DMS53 treated with DMSO at 0.1 percent for 48 hours (cell line): ENCODE data around the gene LSS.
"Not testable (repeated sequence)": the region's sequence is repeated elsewhere in the genome, so short reads cannot be mapped to it uniquely, and the experiment has no call there.

Experiments used
- DNase-seq: peaks from one replicate; lab custom pipeline; 2025; ENCODE audit not compliant: unreplicated experiment; lab: John Stamatoyannopoulos, UW

Gene LSS

DNA sequence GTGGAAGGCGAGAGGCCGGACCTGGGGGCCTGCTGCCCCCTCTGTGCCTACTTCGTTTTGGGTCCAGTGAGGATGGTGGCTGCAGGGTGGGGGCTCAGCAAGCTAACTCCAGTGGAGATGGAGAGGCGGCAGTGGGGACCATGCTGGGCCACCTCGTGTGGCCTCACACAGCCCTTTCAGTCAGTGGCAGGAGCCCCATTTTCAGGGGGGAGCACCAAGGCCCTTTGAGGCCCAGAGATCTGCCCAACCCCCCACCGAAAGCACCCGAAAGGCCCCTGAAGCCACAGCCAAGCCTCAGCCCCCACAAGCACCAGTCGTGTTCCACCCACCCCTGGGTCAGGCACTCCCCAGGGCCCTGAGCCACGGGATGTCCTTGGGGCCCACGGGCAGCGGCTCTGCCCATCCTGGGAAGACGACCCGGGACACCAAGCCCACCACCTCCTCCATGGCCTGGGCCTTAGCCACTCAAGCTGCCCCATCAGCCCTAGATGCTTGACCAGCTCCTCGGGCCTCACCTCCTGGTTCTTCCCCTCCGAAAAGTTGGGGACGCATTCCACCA is 73.5 kb downstream of the LSS start:
- no peak for DNase-seq

DNA sequence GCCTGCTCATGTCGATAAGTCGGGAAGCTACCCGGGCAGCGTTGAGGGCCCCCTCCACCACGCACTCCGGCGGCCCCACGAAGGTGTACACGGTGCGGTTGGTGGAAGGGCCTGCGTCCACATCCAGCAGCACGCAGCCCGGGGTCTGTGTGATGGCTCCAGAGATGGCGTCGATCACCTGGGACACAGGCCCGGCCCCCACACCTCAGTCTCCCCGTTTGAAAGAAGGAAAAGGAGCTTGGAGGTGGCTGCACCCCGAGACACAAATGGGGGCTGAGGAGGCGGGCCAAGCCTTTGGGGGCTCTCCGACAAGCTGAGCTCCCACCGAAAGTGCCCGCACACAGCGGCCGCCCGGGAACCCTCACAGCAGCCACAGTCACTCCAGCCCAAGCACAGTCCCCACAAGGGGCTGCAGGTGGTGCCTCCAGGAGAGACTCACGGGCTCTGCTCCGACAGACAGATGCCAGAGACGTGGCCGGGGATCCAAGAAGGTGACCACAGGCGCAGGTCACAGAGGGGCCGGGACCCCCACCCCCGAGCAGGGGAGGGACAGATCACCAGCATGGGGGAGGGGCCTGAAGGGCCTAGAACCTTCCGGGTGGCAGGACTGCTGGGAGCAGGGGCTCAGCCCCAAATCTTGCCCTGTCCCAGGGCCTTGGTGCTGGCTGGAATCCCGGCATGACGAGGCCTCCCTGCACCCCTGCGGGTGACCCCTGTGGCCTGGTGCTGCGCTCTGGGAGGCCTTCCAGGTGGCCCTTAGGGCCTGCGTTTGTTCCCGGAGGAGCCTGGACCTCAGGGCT is 74.2 kb downstream of the LSS start:
- DNase-seq, result no peak

DNA sequence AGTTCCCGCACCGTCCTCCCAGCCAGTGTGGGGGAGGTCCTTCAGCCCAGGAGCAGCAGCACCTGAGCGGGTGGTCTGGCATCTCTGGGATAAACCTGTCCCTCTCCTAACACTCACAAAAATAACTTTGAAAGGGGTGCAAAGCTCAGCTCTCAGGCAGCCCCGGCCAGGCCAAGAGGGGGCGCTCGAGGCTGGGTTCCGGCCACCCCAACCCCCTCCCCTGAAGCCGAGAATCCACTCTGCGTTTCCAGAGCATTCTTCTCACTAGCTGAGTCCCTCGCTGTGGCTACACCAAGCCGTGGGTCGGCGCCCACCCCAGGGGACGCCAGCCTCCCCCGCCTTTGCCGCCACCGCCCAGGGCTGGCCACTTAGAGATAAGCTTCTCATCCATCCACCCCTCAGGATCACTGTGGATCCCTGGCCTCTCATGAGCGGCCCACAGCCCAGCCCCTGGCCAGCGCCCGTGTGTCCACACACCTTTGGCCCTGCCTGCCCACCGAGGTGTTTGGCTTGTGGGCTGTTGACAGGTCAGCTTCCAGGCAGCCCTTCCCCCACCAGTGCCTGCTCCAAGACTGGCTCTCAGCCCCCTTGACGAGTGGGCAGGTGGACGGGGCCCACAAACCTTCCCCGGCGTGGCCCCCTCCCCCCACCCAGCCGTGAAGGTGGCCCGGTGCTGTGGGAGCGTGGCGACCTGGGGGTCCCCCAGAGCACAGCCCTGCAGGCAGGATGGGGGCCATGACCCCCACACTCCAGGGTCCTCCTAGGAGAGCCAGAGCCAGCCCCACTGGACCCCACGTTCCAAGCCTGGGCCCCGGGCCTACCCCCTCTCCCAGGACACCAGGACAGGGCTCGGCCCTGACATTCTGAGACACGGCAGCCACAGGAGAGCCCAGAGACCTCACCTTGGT is 75.1 kb downstream of the LSS start:
- peak; percentile 12 for DNase-seq

DNA sequence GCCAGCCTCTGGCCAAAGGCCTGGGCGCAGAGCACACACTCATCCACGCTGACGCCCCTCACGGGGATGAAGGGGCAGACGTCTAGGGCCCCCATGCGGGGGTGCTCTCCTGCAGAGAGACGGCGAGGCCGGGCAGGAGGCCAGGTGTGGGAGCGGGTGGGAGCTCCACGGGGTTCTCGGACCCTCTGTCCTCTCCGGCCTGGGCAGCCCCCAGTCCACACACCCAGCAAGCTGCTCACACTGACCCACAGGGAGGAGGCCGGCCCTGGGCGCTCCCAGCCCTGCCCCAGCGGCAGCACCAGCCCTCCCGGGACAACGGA is 75.7 kb downstream of the LSS start:
- no peak for DNase-seq

DNA sequence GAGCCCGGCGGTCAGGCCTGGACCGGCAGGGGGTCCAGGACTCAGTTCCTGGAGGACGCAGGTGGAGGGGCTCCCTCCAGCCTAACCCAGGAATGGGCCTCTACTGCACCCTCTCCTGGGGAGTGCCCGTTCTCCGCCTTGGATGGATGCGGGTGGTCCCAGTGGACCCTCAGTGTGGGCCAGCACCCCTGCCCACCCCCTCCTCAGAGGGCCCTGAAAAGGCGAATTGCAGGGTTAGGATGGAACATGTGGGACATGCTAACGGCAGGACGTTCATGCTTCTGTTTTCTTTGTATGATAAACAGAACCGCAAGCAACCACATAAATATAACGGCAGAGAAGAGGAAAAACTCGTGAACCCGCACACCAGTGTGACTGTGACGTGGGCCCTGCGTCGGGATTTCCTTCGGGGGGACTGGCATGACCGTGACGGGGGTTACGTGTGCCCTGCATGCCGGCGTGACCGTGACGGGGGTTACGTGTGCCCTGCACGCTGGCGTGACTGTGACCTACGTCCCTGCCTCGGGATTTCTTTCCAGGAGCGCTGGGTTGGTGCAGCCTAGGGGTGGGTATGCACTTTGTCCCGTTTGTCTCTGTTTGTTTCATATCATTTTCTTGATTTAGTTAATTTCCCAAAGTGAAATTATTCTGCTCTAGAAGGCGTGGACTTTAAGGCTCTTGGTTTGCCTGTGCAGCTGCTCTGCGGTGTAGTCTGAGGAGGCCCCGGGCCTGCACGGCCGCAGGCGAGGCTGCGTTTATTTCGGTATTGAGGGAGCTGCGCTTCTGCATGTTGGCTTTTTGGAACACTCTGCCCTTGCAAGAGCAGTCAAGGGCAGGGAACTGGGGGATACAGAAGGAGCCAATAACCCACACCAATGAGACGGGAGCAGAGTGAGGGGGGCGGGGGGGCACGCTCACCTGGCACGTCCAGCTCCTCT is 76.3 kb downstream of the LSS start:
- DNase-seq, result no peak

GRCh38 chr21:46151261-46151988 is 77.1 kb downstream of the LSS start:
- DNase-seq, result no peak

DNA sequence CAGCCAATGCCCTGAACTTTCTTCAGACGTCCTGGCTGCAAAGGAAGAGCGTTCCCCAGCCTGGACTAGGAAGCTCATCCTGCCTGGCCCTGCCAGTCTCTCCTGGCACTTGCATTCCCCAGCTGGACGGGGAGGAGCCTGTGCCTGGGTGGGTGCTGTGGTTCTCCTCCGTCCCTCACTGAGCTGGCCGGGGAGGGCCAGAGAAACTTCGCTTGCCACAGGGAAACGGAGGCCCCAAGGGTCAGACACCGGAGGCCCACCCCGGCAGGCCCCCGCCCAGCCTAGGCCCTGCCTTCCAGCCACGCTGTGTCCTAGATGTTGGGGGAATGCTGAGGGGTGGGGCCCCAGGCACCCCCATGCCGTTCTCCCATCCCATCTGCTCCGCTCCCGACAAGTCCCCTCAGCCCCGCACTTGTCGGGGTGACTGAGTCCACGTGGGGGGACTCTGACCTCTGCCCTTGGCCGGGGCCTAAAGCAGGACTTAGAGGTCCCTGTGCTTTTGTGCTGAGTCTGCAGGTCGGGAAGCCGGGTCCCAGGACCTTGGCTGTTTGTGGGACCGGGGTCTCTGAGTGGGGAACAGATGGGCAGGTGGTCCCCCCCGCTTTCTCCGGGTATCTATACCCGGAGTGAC is 78.0 kb downstream of the LSS start:
- DNase-seq, result no peak

DNA sequence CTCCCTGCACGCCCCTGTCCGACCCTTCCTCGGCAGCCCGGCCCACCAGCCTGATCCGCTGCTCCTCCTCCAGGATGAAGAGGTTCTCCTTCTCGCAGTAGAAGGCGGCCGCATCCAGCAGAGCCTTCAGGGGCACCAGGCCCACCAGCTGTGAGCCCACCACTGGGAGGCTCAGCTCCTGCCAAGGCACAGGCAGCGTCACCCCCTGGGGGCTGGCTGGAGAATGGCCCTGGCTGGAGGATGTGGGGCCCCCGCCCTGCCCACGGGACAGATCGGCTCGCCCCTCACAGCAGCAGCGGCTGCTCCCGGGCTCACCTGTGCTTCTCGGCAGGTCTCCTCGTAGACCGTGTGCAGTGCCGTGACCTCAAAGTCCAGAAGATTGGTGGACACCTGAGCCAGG is 78.5 kb downstream of the LSS start:
- DNase-seq, result no peak

DNA sequence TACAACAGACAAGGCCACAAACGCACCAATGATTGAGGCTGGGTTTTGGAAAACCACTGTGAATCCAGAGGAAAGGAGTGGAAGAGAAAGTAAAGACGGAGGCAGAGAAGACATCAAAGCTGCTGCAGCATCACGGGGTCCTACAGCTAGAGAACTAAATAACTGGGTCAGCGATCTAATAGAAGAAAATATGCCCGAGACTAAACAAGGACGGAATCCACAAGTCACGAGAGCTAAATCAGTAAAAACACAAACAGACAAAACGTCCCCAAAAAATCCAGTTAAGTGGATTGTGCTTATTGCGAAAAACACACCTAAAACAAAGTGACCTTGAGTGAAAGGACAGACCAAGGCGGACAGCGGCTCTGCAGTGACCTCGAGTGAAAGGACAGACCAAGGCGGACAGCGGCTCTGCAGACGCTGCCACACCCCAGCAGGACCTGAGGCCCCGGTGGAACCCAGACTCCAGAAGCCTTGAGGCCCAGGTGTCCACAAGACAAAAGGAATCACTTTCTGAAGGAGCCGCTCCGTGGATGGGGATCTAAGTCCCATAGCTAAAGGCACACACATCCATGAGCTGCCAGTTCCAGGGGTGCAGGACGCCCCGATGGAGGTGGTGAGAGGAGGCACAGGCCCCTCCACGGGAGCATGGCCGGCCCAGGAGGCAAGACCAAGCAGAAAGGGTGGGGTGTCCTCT is 79.2 kb downstream of the LSS start:
- no peak for DNase-seq

- no peak for DNase-seq
Measured at GRCh38 chr21:46148106-46148505, 80.5 kb downstream of the LSS start.

DNA sequence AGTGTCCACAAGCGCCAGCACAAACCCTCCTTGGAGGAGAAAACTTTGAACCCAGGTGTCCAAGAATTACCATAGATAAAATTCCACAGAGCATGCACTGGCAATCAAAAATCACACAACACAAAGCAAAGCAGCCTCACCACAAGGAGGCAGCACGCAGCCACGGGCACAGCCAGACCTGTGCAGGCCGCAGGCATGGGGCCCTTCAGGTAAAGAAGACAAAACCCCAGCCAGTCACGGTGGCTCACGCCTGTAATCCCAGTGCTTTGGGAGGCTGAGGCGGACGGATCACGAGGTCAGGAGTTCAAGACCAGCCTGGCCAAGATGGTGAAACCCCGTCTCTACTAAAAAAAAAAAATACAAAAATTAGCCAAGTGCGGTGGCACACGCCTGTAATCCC is 81.1 kb downstream of the LSS start:
- DNase-seq, result not testable (repeated sequence)

- no peak for DNase-seq
Measured at GRCh38 chr21:46146856-46147255, 81.7 kb downstream of the LSS start.

- DNase-seq, result no peak
Measured at GRCh38 chr21:46145840-46146691, 82.5 kb downstream of the LSS start.

GRCh38 chr21:46145159-46145839 is 83.3 kb downstream of the LSS start:
- no peak for DNase-seq

DNA sequence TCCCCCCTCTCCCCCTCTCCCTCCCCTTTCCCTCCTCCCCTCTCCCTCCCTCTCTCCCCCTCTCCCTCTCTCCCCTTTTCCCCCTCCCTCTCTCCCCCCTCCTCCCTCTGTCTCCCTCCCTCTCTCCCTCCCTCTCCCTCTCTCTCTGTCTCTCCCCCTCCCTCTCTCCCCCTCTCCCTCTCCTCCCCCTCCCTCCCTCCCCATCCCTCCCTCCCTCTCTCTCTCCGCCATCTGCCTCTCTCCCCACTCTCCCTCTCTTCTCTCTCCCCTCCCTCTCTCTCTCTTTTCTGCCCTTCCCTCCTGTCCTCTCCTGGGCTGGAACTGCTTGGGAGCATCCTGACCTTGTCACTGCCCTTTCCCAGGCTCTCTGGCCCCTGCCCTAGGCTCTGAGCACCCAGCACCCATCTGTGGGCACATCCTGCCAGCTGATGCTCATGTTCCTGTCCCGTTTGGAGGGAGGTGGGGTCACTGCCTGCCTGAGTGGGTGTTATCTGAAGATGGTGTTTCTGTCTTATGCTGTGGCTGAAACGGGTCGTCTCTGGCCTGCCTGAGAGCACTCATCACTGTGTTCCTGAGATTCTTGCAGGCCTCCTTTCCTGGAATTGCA is 84.0 kb downstream of the LSS start:
- no peak for DNase-seq

- DNase-seq, result no peak
Measured at GRCh38 chr21:46142582-46143473, 85.7 kb downstream of the LSS start.
